IMR-90 (cell line): ENCODE results near the gene EFCAB5.

Experiments used
- BHLHE40 ChIP-seq: fragments of 150-350 bp; IDR thresholded peaks from 2 replicates; pipeline ENCODE4 v1.6.1; 2016; ENCODE audit warnings: mild to moderate bottlenecking, low read depth, low read length
- MAFK ChIP-seq: IDR thresholded peaks from 2 replicates; pipeline ENCODE4 v1.6.1; 2012; ENCODE audit warnings: low read depth, low read length, improper control_type of control experiment
- POLR2A ChIP-seq: IDR thresholded peaks from 2 replicates; pipeline ENCODE4 v1.6.1; 2012; ENCODE audit warnings: mild to moderate bottlenecking, low read depth, low read length
- RFX5 ChIP-seq: IDR thresholded peaks from 2 replicates; pipeline ENCODE4 v1.8.0; 2012; ENCODE audit warnings: low read depth, mild to moderate bottlenecking, low read length, moderate library complexity
- TF ChIP-seq, protein P1 (sequence below): conservative IDR thresholded peaks from 2 replicates; pipeline ENCODE4 v1.5.1; 2012; ENCODE audit warnings: mild to moderate bottlenecking, low read depth, low read length, improper control_type of control experiment
- TF ChIP-seq, protein P2 (sequence below): fragments of 150-350 bp; IDR thresholded peaks from 2 replicates; pipeline ENCODE4 v1.6.1; 2017; ENCODE audit warnings: mild to moderate bottlenecking, antibody characterized with exemption, low read length, low read depth

DNA sequence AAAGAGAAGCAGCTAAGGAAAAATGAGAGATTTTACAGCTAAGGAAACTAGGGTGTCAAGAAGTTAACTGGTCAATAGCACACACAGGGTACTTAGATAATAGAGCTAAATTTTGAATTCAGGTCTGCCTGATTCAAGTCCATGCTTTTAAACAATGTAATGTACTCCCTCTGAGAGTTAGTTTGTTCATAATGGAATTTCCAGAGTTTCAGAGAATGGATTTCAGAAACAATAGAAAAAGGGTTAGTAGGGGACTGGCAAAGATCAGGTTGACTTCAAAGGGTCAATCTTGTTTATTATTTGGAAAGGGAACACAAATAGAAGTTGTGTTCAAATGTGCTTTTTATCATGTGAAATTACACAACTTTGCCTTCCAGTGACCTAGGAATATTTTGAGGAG, 193.1 kb downstream of the EFCAB5 start:
- TF ChIP-seq, protein P1, sequence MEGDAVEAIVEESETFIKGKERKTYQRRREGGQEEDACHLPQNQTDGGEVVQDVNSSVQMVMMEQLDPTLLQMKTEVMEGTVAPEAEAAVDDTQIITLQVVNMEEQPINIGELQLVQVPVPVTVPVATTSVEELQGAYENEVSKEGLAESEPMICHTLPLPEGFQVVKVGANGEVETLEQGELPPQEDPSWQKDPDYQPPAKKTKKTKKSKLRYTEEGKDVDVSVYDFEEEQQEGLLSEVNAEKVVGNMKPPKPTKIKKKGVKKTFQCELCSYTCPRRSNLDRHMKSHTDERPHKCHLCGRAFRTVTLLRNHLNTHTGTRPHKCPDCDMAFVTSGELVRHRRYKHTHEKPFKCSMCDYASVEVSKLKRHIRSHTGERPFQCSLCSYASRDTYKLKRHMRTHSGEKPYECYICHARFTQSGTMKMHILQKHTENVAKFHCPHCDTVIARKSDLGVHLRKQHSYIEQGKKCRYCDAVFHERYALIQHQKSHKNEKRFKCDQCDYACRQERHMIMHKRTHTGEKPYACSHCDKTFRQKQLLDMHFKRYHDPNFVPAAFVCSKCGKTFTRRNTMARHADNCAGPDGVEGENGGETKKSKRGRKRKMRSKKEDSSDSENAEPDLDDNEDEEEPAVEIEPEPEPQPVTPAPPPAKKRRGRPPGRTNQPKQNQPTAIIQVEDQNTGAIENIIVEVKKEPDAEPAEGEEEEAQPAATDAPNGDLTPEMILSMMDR, result no peak
- TF ChIP-seq, protein P2, sequence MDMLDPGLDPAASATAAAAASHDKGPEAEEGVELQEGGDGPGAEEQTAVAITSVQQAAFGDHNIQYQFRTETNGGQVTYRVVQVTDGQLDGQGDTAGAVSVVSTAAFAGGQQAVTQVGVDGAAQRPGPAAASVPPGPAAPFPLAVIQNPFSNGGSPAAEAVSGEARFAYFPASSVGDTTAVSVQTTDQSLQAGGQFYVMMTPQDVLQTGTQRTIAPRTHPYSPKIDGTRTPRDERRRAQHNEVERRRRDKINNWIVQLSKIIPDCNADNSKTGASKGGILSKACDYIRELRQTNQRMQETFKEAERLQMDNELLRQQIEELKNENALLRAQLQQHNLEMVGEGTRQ, result no peak
- TF ChIP-seq BHLHE40 (no peak), RFX5 (no peak), POLR2A (no peak), MAFK (no peak)
